OCI-LY3 (cell line): Measurements from ENCODE around the gene HELLS.

Source experiments
- H2AFZ ChIP-seq: fragments of 200-600, 300-600 bp; shearing (Covaris generic); 2 replicates; pipeline ENCODE4 v1.6.0; 2014; ENCODE audit warnings: antibody characterized with exemption, low read depth, low read length
- H3K27ac ChIP-seq: fragments of 200-600, 300-600 bp; sonication (generic); 2 replicates; pipeline ENCODE4 v1.5.1; 2014; ENCODE audit warnings: mild to moderate bottlenecking, low read length, moderate library complexity, mixed read lengths
- H3K27me3 ChIP-seq: fragments of 200-600, 300-600 bp; sonication (generic); 2 replicates; pipeline ENCODE4 v1.6.1; 2014; ENCODE audit warnings: low read depth, low read length, mixed read lengths
- H3K36me3 ChIP-seq: fragments of 200-600, 300-600 bp; sonication (generic); replicated peaks from 2 replicates; pipeline ENCODE3; 2014; ENCODE audit warnings: low read depth, low read length, mixed read lengths
- H3K4me1 ChIP-seq: fragments of 300-600, 200-600 bp; sonication (generic); 2 replicates; pipeline ENCODE4 v1.6.1; 2014; ENCODE audit warnings: low read length, mixed read lengths
- H3K4me2 ChIP-seq: fragments of 200-600, 300-600 bp; sonication (generic); 2 replicates; pipeline ENCODE4 v1.6.1; 2014; ENCODE audit warnings: low read length, mixed read lengths
- H3K4me3 ChIP-seq: fragments of 300-600, 200-600 bp; sonication (generic); 2 replicates; pipeline ENCODE4 v1.5.1; 2014; ENCODE audit warnings: antibody characterized with exemption, mild to moderate bottlenecking, low read length, moderate library complexity
- H3K79me2 ChIP-seq: fragments of 300-600, 200-600 bp; shearing (Covaris generic); 2 replicates; pipeline ENCODE4 v1.6.1; 2014; ENCODE audit warnings: mild to moderate bottlenecking, low read length, mixed read lengths
- H3K9ac ChIP-seq: fragments of 300-600, 200-600 bp; shearing (Covaris generic); 2 replicates; pipeline ENCODE4 v1.6.0; 2014; ENCODE audit warnings: mild to moderate bottlenecking, low read length, moderate library complexity
- H3K9me3 ChIP-seq: fragments of 200-600, 300-600 bp; shearing (Covaris generic); 2 replicates; pipeline ENCODE4 v1.6.1; 2014; ENCODE audit warnings: low read length, mixed read lengths; ENCODE audit not compliant: insufficient read depth
- H4K20me1 ChIP-seq: fragments of 200-600, 300-600 bp; sonication (generic); 2 replicates; pipeline ENCODE4 v1.6.1; 2016; ENCODE audit warnings: low read length, mixed read lengths; ENCODE audit not compliant: insufficient read depth
- CTCF ChIP-seq: fragments of 200-600, 300-600 bp; sonication (generic); IDR thresholded peaks from 2 replicates; pipeline ENCODE4 v1.5.1; 2014; ENCODE audit warnings: antibody characterized with exemption, low read length, low read depth
- EZH2phosphoT487 ChIP-seq: fragments of 200-600 bp; shearing (Covaris generic); IDR thresholded peaks from 2 replicates; pipeline ENCODE4 v1.6.1; 2018; ENCODE audit warnings: antibody characterized with exemption, mixed run types, low read depth

The HELLS gene

GRCh38 chr10:94545391-94546048, at the start of gene HELLS:
Gene HELLS (plus strand): TSS chr10:94545788. CDS start chr10:94545922, 134 bp downstream.
- H4K20me1 ChIP-seq, result 0 out of 2 replicates have a peak, but pooled peaks cover 6% of the 10 kb centered on the region
- H3K27me3 ChIP-seq, result no peaks in the 10 kb centered on the region
- peaks cover 47% of the 10 kb centered on the region for H3K79me2 ChIP-seq
- H3K9ac ChIP-seq, result peak within 1 kb of the TSS; percentile 96
- peak within 1 kb of the TSS; percentile 55 for H2AFZ ChIP-seq
- TF ChIP-seq EZH2phosphoT487, result no peak
- no peak for TF ChIP-seq CTCF
- peaks cover 12% of the 10 kb centered on the region for H3K36me3 ChIP-seq
- peaks cover 24% of the 10 kb centered on the region for H3K4me1 ChIP-seq
- peak within 1 kb of the TSS; percentile 87 for H3K4me2 ChIP-seq
- H3K27ac ChIP-seq, result peak within 1 kb of the TSS; percentile 82
- H3K9me3 ChIP-seq, result no peaks in the 10 kb centered on the region
- peak within 1 kb of the TSS; percentile 98 for H3K4me3 ChIP-seq

- peaks cover 26% of the 10 kb centered on the region for H3K4me1 ChIP-seq
Observed at GRCh38 chr10:94496010-94496409, 49.6 kb upstream of the HELLS start.

GRCh38 chr10:94496646-94497045, 48.9 kb upstream of the HELLS start:
- Histone ChIP-seq H4K20me1 (no peaks in the 10 kb centered on the region), H3K4me3 (peak overlapping the region; percentile 7; the same call in 1 of the 2 replicates), H3K36me3 (no peaks in the 10 kb centered on the region), H3K79me2 (no peaks in the 10 kb centered on the region), H3K27ac (peak overlapping the region; percentile 57), H3K9ac (no peak overlapping the region), H3K4me1 (peaks cover 26% of the 10 kb centered on the region), H3K4me2 (peak overlapping the region; percentile 41), H3K9me3 (no peaks in the 10 kb centered on the region), H2AFZ (no peak overlapping the region), H3K27me3 (no peaks in the 10 kb centered on the region)
- TF ChIP-seq EZH2phosphoT487 (no peak), CTCF (no peak)

More at GRCh38 chr10:94496010-94496409, 49.6 kb upstream of the HELLS start:
- H3K36me3 ChIP-seq, result no peaks in the 10 kb centered on the region
- H3K4me2 ChIP-seq, result peak overlapping the region; percentile 41
- no peaks in the 10 kb centered on the region for H3K27me3 ChIP-seq
- no peaks in the 10 kb centered on the region for H4K20me1 ChIP-seq
- H3K9me3 ChIP-seq, result no peaks in the 10 kb centered on the region
- H3K79me2 ChIP-seq, result no peaks in the 10 kb centered on the region
- peak overlapping the region; percentile 57 for H3K27ac ChIP-seq
- no peak overlapping the region for H3K9ac ChIP-seq
- no peak for TF ChIP-seq EZH2phosphoT487
- TF ChIP-seq CTCF, result no peak
- H2AFZ ChIP-seq, result no peak overlapping the region
- no peak overlapping the region; the same call in 1 of the 2 replicates for H3K4me3 ChIP-seq

- no peaks in the 10 kb centered on the region for H3K36me3 ChIP-seq
- H3K9ac ChIP-seq, result no peak overlapping the region
- peak; percentile 32 for TF ChIP-seq CTCF
- TF ChIP-seq EZH2phosphoT487, result no peak
- H3K4me2 ChIP-seq, result no peak overlapping the region
- H2AFZ ChIP-seq, result no peak overlapping the region
- H3K27me3 ChIP-seq, result no peaks in the 10 kb centered on the region
- no peak overlapping the region for H3K4me3 ChIP-seq
- H3K27ac ChIP-seq, result no peak overlapping the region
- peaks cover 17% of the 10 kb centered on the region for H3K4me1 ChIP-seq
- no peaks in the 10 kb centered on the region for H3K79me2 ChIP-seq
- H3K9me3 ChIP-seq, result no peaks in the 10 kb centered on the region
- H4K20me1 ChIP-seq, result no peaks in the 10 kb centered on the region
Observed at GRCh38 chr10:94500063-94500462, 45.5 kb upstream of the HELLS start.
